HCT116 (cell line): ENCODE measurements around the gene ZNF112. TPM values are rescaled to one million over a fixed set of nuclear protein-coding genes. Genes with fewer than 3 reads are reported as not detected.

Experiments used
- ATAC-seq: fragments of 200-7000 bp; cut with Tn5 transposase; 2 replicates; pipeline ENCODE4 v1.9.1; 2020; ENCODE audit warnings: mild to moderate bottlenecking, moderate library complexity
- BruUV-seq: library from RNA; stranded (reverse); fragments of 400-500 nt; replicated peaks from 2 replicates; lab custom pipeline; 2021; lab: Mats Ljungman, UMichigan
- CTCF ChIA-PET: fragments of 300-600 bp; sonication (Branson Sonifier 250); formaldehyde crosslinking; loops from one replicate; lab custom pipeline; 2021; ENCODE audit warnings: antibody characterized with exemption; lab: Charles Lee
- POLR2A ChIA-PET: fragments of 300-600, 350-600 bp; sonication (Branson Sonifier 250); formaldehyde crosslinking; loops from one replicate; lab custom pipeline; 2021; ENCODE audit warnings: antibody characterized with exemption; lab: Charles Lee
- RAD21 ChIA-PET, 2 experiments: fragments of 300-600 bp; sonication (Branson Sonifier 250); formaldehyde crosslinking; loops; one replicate each; lab custom pipeline; 2023; ENCODE audit warnings: low total read pairs in 2 of 2; ENCODE audit not compliant: uncharacterized antibody in 2 of 2, unreplicated experiment in 2 of 2, low non-redundant PET in 1 of 2; lab: Charles Lee
- DNase-seq: peaks from one replicate; pipeline ENCODE4 v3.0.0-alpha.2; 2010; ENCODE audit warnings: low read depth, low spot score
- H2AFZ ChIP-seq: fragments of 200-600 bp; shearing (Covaris generic), sonication (generic); 2 replicates; pipeline ENCODE4 v1.6.1; 2017; ENCODE audit warnings: low read depth, mixed run types, mixed read lengths, antibody characterized with exemption, low read length; ENCODE audit not compliant: poor library complexity, severe bottlenecking
- H3K27ac ChIP-seq: 2 replicates; pipeline ENCODE4 v1.5.1; 2012; ENCODE audit warnings: low read depth, low read length
- H3K27me3 ChIP-seq: fragments of 200-600 bp; sonication (generic); 2 replicates; pipeline ENCODE4 v1.6.1; 2016; ENCODE audit warnings: mixed run types, low read length, mixed read lengths; ENCODE audit not compliant: insufficient read depth
- H3K36me3 ChIP-seq, 2 experiments: fragments of 200-500 bp in 1 of 2; fragments of 200-600 bp in 1 of 2; sonication (Bioruptor generic) in 1 of 2; sonication (generic) in 1 of 2; 2 replicates each; pipeline versions ENCODE4 v1.5.1 to v1.6.1; 2014 to 2016; ENCODE audit warnings: low read length in 2 of 2, inconsistent platforms in 1 of 2, mixed read lengths in 1 of 2, mixed run types in 1 of 2; ENCODE audit not compliant: insufficient read depth in 2 of 2, control insufficient read depth in 1 of 2
- H3K4me1 ChIP-seq, 2 experiments: fragments of 200-600 bp in 1 of 2; sonication (generic) in 1 of 2; 2 replicates each; pipeline versions ENCODE4 v1.5.1 to v1.6.1; 2012 to 2017; ENCODE audit warnings: low read length in 2 of 2, inconsistent platforms in 1 of 2, mild to moderate bottlenecking in 1 of 2, mixed read lengths in 1 of 2, mixed run types in 1 of 2, moderate library complexity in 1 of 2; ENCODE audit not compliant: insufficient read depth in 2 of 2, control insufficient read depth in 1 of 2
- H3K4me2 ChIP-seq: fragments of 200-600 bp; sonication (generic); 2 replicates; pipeline ENCODE4 v1.6.1; 2017; ENCODE audit warnings: mixed run types, low read length, mixed read lengths
- H3K4me3 ChIP-seq, 2 experiments: fragments of 200-600 bp in 1 of 2; sonication (generic) in 1 of 2; replicated peaks in 1 of 2; 2 replicates each; pipeline ENCODE4 v1.5.1; 2011 to 2016; ENCODE audit warnings: low read length in 2 of 2, control low read depth in 1 of 2, low read depth in 1 of 2, mild to moderate bottlenecking in 1 of 2, mixed read lengths in 1 of 2, mixed run types in 1 of 2
- H3K79me2 ChIP-seq: fragments of 200-600 bp; sonication (generic); 2 replicates; pipeline ENCODE4 v1.6.1; 2017; ENCODE audit warnings: mild to moderate bottlenecking, mixed run types, low read length, moderate library complexity, mixed read lengths; ENCODE audit not compliant: insufficient read depth
- H3K9ac ChIP-seq: fragments of 200-600 bp; sonication (generic); 2 replicates; pipeline ENCODE4 v1.6.1; 2016; ENCODE audit warnings: low read length, mixed read lengths
- H3K9me2 ChIP-seq: fragments of 200-600 bp; sonication (generic), shearing (Covaris generic); 2 replicates; pipeline ENCODE4 v1.6.1; 2017; ENCODE audit warnings: mixed run types, mild to moderate bottlenecking, moderate library complexity; ENCODE audit not compliant: insufficient read depth
- H3K9me3 ChIP-seq, 2 experiments: fragments of 200-500 bp in 1 of 2; fragments of 200-600 bp in 1 of 2; sonication (Bioruptor generic) in 1 of 2; sonication (generic) in 1 of 2; 2 replicates each; pipeline ENCODE4 v1.6.1; 2014 to 2017; ENCODE audit warnings: low read length in 2 of 2, mixed read lengths in 2 of 2, inconsistent platforms in 1 of 2, low read depth in 1 of 2, mild to moderate bottlenecking in 1 of 2, mixed run types in 1 of 2, moderate library complexity in 1 of 2; ENCODE audit not compliant: control insufficient read depth in 1 of 2, insufficient read depth in 1 of 2
- H4K20me1 ChIP-seq: fragments of 200-600 bp; sonication (generic), shearing (Covaris generic); 2 replicates; pipeline ENCODE4 v1.6.1; 2017; ENCODE audit warnings: mixed run types, mild to moderate bottlenecking, moderate library complexity; ENCODE audit not compliant: insufficient read depth
- ATF3 ChIP-seq: IDR thresholded peaks from 2 replicates; pipeline ENCODE4 v1.6.1; 2012
- CBX3 ChIP-seq: IDR thresholded peaks from 2 replicates; pipeline ENCODE4 v1.6.1; 2012; ENCODE audit warnings: low read depth
- CEBPB ChIP-seq: IDR thresholded peaks from 2 replicates; pipeline ENCODE4 v1.6.1; 2012; ENCODE audit warnings: low read depth
- CTCF ChIP-seq, 3 experiments: fragments of 200-600 bp in 1 of 3; sonication (generic) in 1 of 3; IDR thresholded peaks in 2 of 3; conservative IDR thresholded peaks in 1 of 3; 2 replicates each; pipeline ENCODE4 v1.5.1; 2012 to 2017; ENCODE audit warnings: low read depth in 2 of 3, low read length in 2 of 3, antibody characterized with exemption in 1 of 3, borderline replicate concordance in 1 of 3, control low read depth in 1 of 3, mild to moderate bottlenecking in 1 of 3, mixed read lengths in 1 of 3, mixed run types in 1 of 3, moderate library complexity in 1 of 3; ENCODE audit not compliant: insufficient read depth in 1 of 3
- EGR1 ChIP-seq: IDR thresholded peaks from 2 replicates; pipeline ENCODE4 v1.6.1; 2012; ENCODE audit warnings: low read depth
- ELF1 ChIP-seq: IDR thresholded peaks from 2 replicates; pipeline ENCODE4 v1.6.1; 2012; ENCODE audit warnings: low read depth, borderline replicate concordance
- EZH2phosphoT487 ChIP-seq: fragments of 200-600 bp; IDR thresholded peaks from 2 replicates; pipeline ENCODE4 v1.6.1; 2018; ENCODE audit warnings: antibody characterized with exemption, borderline replicate concordance
- FOSL1 ChIP-seq: IDR thresholded peaks from 2 replicates; pipeline ENCODE4 v1.6.1; 2012; ENCODE audit warnings: low read depth
- JUND ChIP-seq: IDR thresholded peaks from 2 replicates; pipeline ENCODE4 v1.6.1; 2012
- POLR2A ChIP-seq: IDR thresholded peaks from 2 replicates; pipeline ENCODE4 v1.7.0; 2011; ENCODE audit warnings: borderline replicate concordance; ENCODE audit not compliant: insufficient read depth, insufficient read length; ENCODE audit errors: extremely low read depth
- POLR2AphosphoS5 ChIP-seq: IDR thresholded peaks from 2 replicates; pipeline ENCODE4 v1.6.1; 2011; ENCODE audit warnings: mild to moderate bottlenecking, low read depth, low read length, moderate library complexity
- RAD21 ChIP-seq: IDR thresholded peaks from 2 replicates; pipeline ENCODE4 v1.6.1; 2012; ENCODE audit warnings: low read depth, mild to moderate bottlenecking
- REST ChIP-seq: IDR thresholded peaks from 2 replicates; pipeline ENCODE4 v1.6.1; 2012; ENCODE audit warnings: low read depth
- SIN3A ChIP-seq: IDR thresholded peaks from 2 replicates; pipeline ENCODE4 v1.6.1; 2012; ENCODE audit warnings: low read depth
- TCF7L2 ChIP-seq: IDR thresholded peaks from 2 replicates; pipeline ENCODE4 v1.7.0; 2011; ENCODE audit warnings: borderline replicate concordance, inconsistent platforms; ENCODE audit not compliant: insufficient read depth, insufficient read length; ENCODE audit errors: extremely low read depth
- YY1 ChIP-seq: IDR thresholded peaks from 2 replicates; pipeline ENCODE4 v1.6.1; 2011; ENCODE audit warnings: low read length, low read depth, moderate library complexity, mild to moderate bottlenecking; ENCODE audit not compliant: insufficient replicate concordance; ENCODE audit errors: extremely low read depth
- ZBTB33 ChIP-seq: IDR thresholded peaks from 2 replicates; pipeline ENCODE4 v1.6.1; 2011; ENCODE audit warnings: mild to moderate bottlenecking, low read length, moderate library complexity; ENCODE audit not compliant: insufficient replicate concordance; ENCODE audit errors: extremely low read depth
- ZFX ChIP-seq: fragments of 450-650 bp; IDR thresholded peaks from 2 replicates; pipeline ENCODE4 v1.6.1; 2017
- ZNF274 ChIP-seq: fragments of 200-500 bp; sonication (Bioruptor generic); IDR thresholded peaks from 2 replicates; pipeline ENCODE4 v1.6.1; 2014; ENCODE audit warnings: mild to moderate bottlenecking, low read depth, low read length, inconsistent platforms
- intact Hi-C: fragments of 100-400 bp; cut with micrococcal nuclease; formaldehyde crosslinking; loops from 2 replicates; pipeline ENCODE4 v1.10.0; 2022
- total RNA-seq: library from RNA; stranded (reverse); gene quantifications from one replicate; pipeline ENCODE4 v1.2.1, GENCODE V29; 2021; ENCODE audit not compliant: unreplicated experiment

The ZNF112 gene
- total RNA-seq, 1 experiment from 2014 or later, result 3.6 TPM

GRCh38 chr19:44332145-44332544, 24.3 kb downstream of the ZNF112 start:
- no peaks in the 10 kb centered on the region for H3K9me2 ChIP-seq
- no peaks in the 10 kb centered on the region for H3K4me1 ChIP-seq
- H3K9ac ChIP-seq, result no peak overlapping the region
- no peak overlapping the region for H2AFZ ChIP-seq
- ATAC-seq (no peak), DNase-seq (no peak)
- no peaks in the 10 kb centered on the region for H4K20me1 ChIP-seq
- peaks cover 6 to 36% of the 10 kb centered on the region in 2 experiments for H3K36me3 ChIP-seq
- no peak overlapping the region for H3K4me2 ChIP-seq
- RAD21 ChIA-PET, result no interaction called here
- CTCF ChIA-PET, result no interaction called here
- POLR2A ChIA-PET, result no interaction called here
- H3K79me2 ChIP-seq, result no peaks in the 10 kb centered on the region
- no peak for TF ChIP-seq POLR2AphosphoS5
- no peak for TF ChIP-seq ELF1
- no peak for TF ChIP-seq CEBPB
- no peak for TF ChIP-seq ZNF274
- no peak for TF ChIP-seq SIN3A
- TF ChIP-seq TCF7L2, result no peak
- no peak for TF ChIP-seq YY1
- TF ChIP-seq FOSL1, result no peak
- no peak for TF ChIP-seq ZFX
- no peak for TF ChIP-seq EGR1
- TF ChIP-seq ZBTB33, result no peak
- TF ChIP-seq CTCF (IDR thresholded peaks at IDR 0.05 in 2 of 3, conservative IDR thresholded peaks at IDR 0.05 in 1 of 3; ENCODE audit: borderline replicate concordance in 1 of 3, insufficient read depth in 1 of 3, low read depth in 2 of 3, low read length in 2 of 3), result no peak
- no peak for TF ChIP-seq POLR2A
- no peak for TF ChIP-seq RAD21
- TF ChIP-seq CBX3, result no peak
- no peak for TF ChIP-seq JUND
- TF ChIP-seq EZH2phosphoT487, result no peak
- no peak for TF ChIP-seq ATF3
- TF ChIP-seq REST, result no peak
- peaks cover 7 to 20% of the 10 kb centered on the region in 2 experiments; a peak in 3 of 4 replicates for H3K9me3 ChIP-seq
- intact Hi-C loops, result no loop called here
- no peaks in the 10 kb centered on the region for H3K27me3 ChIP-seq
- no peak overlapping the region for H3K4me3 ChIP-seq
- H3K27ac ChIP-seq, result no peak overlapping the region
- no TSS peak for BruUV-seq
